SH-SY5Y (cell line): Measurements from ENCODE around the gene ZMYND12.

Experiments
- GATA2 ChIP-seq: IDR thresholded peaks from 2 replicates; pipeline ENCODE4 v1.6.1; 2011; ENCODE audit warnings: mild to moderate bottlenecking, low read depth, low read length
- GATA3 ChIP-seq: IDR thresholded peaks from 2 replicates; pipeline ENCODE4 v1.6.1; 2011; ENCODE audit warnings: low read depth, mild to moderate bottlenecking, low read length, moderate library complexity

The ZMYND12 gene

DNA sequence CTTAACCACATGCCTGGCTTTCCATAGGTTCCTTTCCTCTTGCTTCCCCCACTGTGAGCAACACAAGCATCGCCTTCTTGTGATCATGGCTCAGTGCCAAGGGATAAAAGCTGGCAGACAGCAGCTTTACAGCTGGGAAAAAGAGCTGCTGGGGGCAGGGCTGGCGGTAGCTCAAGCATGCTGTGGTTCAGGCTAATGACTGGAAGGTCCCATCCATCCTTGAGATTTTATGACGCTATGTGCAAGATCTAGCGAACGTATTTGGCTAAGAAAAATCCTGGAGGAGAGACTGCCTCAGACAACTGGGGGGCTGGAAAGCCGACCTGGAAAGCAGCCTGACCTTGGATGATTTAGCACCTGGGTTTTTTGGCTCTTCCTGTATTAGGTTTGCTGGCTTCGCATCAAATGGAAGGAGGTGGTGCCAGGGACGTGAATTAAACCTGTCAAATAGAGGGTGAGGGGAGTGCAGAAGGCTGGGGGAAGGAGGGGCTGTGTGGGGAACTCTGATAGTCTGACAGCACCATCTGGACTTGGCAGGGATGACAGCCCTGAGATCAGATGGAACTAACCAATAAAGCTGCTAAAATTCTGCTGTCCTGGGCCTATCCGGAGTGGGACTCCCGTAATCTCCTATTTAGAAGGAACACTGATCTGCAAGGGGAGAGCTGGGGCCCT lies 34.8 kb downstream of the ZMYND12 start:
- TF ChIP-seq GATA2 = peak; percentile 75
- no peak for TF ChIP-seq GATA3

DNA sequence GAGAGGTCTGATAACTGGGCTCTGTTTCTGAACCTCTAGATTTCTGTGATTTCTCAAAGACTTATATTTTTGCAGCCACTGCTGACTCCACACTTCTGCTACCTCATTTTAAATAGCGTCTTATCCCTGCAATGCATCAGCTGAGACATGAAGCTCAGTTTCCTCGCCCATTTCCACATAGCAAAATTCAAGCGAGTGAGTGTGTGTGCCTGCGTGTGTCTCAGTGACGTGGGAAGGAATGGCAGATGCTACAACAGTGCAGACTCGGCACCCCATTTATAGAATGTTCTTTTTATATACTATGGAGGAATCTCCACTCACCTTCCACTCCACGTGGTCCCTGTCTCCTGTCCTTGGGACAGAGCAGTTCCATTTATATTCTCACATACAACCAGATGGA lies 35.7 kb downstream of the ZMYND12 start:
- TF ChIP-seq GATA2 = no peak
- TF ChIP-seq GATA3 = no peak

DNA sequence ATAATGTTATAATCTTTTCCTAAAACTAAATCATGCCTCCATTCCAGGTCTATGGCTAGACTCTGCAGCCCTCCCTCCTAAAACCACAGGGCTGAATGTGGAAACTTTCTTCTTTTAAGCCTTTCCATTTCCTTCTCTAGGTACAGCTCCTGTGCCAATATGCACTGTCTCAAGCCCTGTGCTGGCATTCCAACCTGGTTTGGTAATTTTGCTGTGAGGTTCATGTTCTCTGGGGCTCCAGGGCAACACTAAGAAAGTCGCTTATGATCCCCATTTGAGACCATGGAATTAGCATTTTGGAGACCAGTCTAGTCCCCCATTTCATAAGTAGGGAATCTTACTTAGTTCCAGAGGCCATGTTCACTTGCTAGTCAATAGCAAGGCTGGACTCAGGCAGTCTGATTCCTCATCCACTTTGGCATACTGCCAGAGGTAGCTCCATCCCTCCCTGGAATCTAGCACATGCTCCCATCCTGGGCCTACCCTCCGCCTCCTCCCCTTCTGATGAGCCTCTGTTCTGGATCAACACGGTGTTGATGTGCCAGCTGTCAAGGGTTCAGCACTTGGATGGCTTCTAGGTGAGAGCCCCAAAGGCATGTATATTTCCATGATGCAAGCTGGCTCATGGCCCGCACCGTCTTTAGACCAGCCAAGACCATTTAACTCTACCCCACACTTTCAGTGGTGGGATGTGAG lies 36.5 kb downstream of the ZMYND12 start:
- TF ChIP-seq GATA3 (no peak), GATA2 (no peak)

DNA sequence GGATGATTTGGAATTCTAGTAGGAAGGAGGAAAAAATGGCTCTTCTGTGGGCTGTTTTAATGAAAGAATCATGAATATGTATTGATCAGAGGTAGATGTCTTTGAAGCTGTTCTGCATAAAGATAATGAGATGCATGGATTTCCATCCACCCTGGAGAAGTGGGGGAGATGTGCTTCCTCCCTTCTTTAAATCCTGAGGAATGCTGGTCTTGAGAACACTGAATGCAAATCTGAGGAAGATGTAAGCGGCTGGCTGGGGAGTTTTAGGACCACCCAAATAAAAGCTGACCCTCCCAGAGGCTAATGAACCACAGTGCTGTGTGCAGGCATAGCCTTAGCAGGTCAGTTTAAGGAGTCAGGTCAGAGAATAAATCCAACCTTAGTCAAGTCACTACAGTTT lies 37.3 kb downstream of the ZMYND12 start:
- TF ChIP-seq GATA2 (no peak), GATA3 (no peak)

- TF ChIP-seq GATA3 (no peak), GATA2 (no peak)
These were observed 38.7 kb downstream of the ZMYND12 start for GRCh38 chr1:42417166-42417565.

- TF ChIP-seq GATA3 (no peak), GATA2 (no peak)
These were observed 41.0 kb downstream of the ZMYND12 start for GRCh38 chr1:42414551-42415496.

DNA sequence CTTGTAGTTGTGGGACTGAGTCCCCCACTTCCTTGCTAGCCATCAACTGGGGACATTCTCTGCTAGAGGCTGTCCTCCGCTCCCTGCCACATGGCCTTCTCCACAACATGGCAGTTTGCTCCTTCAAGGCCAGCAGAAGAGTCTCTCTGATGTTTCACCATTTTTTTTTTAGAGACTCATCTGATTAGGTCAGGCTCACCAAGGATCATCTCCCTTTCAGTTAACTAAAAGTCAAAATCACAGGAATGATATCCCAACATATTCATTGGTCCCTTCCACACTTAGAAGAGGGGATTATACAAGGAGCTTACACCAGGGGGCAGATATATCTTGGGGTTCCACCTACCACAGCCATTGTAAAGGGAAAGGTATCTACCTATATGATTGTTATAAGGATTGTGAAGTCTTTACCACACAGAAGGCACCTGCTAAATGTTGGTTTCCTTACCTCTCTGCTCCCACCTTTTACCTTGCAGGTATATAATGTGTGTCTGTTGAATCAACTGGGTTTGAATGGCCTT lies 51.9 kb downstream of the ZMYND12 start:
- TF ChIP-seq GATA2 (no peak), GATA3 (no peak)

DNA sequence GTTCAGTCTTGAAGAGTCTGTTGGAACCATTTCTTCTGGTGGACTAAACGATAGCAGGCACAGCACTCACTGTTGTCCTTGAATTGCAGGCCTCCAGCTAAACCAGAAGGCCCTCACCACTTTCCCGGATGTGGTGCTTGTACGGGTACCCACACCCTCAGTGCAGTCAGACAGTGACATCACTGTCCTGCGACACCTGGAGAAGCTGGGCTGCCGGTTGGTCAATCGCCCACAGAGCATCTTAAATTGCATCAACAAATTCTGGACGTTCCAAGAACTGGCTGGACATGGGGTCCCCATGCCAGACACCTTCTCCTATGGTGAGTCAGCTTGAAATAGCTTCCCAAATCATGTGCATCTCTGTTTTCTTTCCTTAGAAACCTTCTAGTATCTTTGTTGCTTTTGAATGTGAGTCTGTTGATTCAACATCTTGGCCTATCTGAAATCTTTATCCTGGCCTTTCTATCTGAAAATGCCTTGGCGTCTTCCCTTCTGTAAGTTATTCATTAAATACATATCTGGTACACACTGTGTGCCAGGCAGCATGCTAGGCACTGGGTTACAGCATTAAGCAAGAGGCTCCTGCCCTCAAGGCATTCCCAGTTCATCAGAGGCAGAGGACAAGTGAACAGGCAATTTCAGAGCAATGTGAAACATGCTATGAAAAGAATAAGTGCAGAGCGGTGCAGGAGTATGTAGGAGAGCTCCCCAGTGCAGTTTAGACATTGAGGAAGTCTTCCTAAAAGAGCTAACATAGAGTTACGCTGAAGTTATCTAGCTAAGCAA lies 56.3 kb downstream of the ZMYND12 start:
- no peak for TF ChIP-seq GATA3
- TF ChIP-seq GATA2 = no peak

- no peak for TF ChIP-seq GATA3
- TF ChIP-seq GATA2 = no peak
These were observed 62.6 kb downstream of the ZMYND12 start for GRCh38 chr1:42392967-42393848.

- TF ChIP-seq GATA3 = no peak
- no peak for TF ChIP-seq GATA2
These were observed 63.6 kb downstream of the ZMYND12 start for GRCh38 chr1:42392255-42392654.

GRCh38 chr1:42386051-42386450 lies 69.8 kb downstream of the ZMYND12 start:
- no peak for TF ChIP-seq GATA3
- TF ChIP-seq GATA2 = no peak

- TF ChIP-seq GATA3 (no peak), GATA2 (no peak)
These were observed 70.5 kb downstream of the ZMYND12 start for GRCh38 chr1:42385283-42385682.

GRCh38 chr1:42381280-42381673 lies 74.5 kb downstream of the ZMYND12 start:
- TF ChIP-seq GATA3 = no peak
- TF ChIP-seq GATA2 = no peak

DNA sequence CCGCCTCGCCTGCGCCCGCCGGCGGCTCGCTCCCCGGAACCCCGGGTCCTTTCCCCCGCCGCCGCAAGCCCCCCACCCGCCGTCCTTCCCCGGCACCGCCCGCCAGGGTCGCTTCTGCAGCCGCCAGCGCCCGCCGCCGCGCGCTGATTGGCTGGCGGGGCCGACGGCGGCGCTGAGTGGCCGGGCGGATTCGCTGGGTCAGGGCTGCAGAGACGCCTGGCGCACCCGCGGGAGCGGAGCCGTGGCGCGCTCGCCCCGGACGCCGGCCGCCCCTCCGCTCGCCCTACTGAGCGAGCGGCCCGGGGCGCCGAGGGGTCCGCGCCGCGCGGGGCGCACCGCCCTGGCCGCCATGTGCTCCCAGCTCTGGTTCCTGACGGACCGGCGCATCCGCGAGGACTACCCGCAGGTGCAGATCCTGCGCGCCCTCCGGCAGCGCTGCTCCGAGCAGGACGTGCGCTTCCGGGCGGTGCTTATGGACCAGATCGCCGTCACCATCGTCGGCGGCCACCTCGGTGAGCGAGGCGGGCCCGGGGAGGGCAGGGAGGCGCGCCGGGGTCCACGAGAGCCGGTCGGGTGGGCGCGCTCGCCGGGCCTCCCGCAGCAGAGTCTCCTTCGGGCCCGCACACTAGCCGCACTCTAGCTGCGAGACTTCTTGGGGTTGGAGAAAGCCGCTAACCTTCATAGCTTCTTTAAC lies 75.1 kb downstream of the ZMYND12 start, which contains the start of gene RIMKLA:
Gene RIMKLA (plus strand): TSS at position 207 of the 694 bp plus-strand sequence. CDS start 143 bp downstream, at position 350.
- no peak for TF ChIP-seq GATA3
